GM23338 (cell line): ENCODE measurements around the gene C1orf141. TPM values are rescaled to one million over a fixed set of nuclear protein-coding genes. Genes with fewer than 3 reads are reported as not detected.

Experiments used
- ATAC-seq: fragments of 200-7000 bp; cut with Tn5 transposase; 3 replicates; pipeline ENCODE4 v1.9.1; 2020
- DNase-seq: peaks from one replicate; pipeline ENCODE4 v3.0.0-alpha.2; 2015; ENCODE audit warnings: low spot score
- H2AFZ ChIP-seq: fragments of 200-600 bp; sonication (generic); 2 replicates; pipeline ENCODE4 v1.8.0; 2016; ENCODE audit warnings: antibody characterized with exemption, mild to moderate bottlenecking, moderate library complexity
- H3F3A ChIP-seq: fragments of 200-600 bp; sonication (generic); replicated peaks from 2 replicates; pipeline ENCODE4 v1.8.0; 2017; ENCODE audit warnings: antibody characterized with exemption, mixed run types, low read depth
- H3K27ac ChIP-seq: fragments of 200-600 bp; sonication (generic); 2 replicates; pipeline ENCODE4 v1.6.1; 2016; ENCODE audit warnings: low read depth
- H3K27me3 ChIP-seq: fragments of 200-600 bp; sonication (generic); 2 replicates; pipeline ENCODE4 v1.8.0; 2016; ENCODE audit warnings: mild to moderate bottlenecking, mixed run types, moderate library complexity; ENCODE audit not compliant: insufficient read depth
- H3K36me3 ChIP-seq: fragments of 200-600 bp; sonication (generic); 2 replicates; pipeline ENCODE4 v1.8.0; 2016; ENCODE audit warnings: mild to moderate bottlenecking; ENCODE audit not compliant: insufficient read depth
- H3K4me1 ChIP-seq: fragments of 200-600 bp; sonication (generic); 2 replicates; pipeline ENCODE4 v1.8.0; 2016; ENCODE audit warnings: mild to moderate bottlenecking, moderate library complexity; ENCODE audit not compliant: insufficient read depth
- H3K4me2 ChIP-seq: fragments of 200-600 bp; sonication (generic); 2 replicates; pipeline ENCODE4 v1.7.1; 2017; ENCODE audit warnings: mixed run types
- H3K4me3 ChIP-seq: fragments of 200-600 bp; sonication (generic); 2 replicates; pipeline ENCODE4 v1.6.1; 2016; ENCODE audit warnings: mixed run types
- H3K79me2 ChIP-seq: fragments of 200-600 bp; sonication (generic); replicated peaks from 2 replicates; pipeline ENCODE4 v1.8.0; 2017; ENCODE audit warnings: mild to moderate bottlenecking; ENCODE audit not compliant: insufficient read depth
- H3K9me2 ChIP-seq: fragments of 200-600 bp; sonication (generic); 2 replicates; pipeline ENCODE4 v1.8.0; 2017; ENCODE audit not compliant: insufficient read depth
- H4K20me1 ChIP-seq: fragments of 200-600 bp; sonication (generic); replicated peaks from 2 replicates; pipeline ENCODE4 v1.8.0; 2017; ENCODE audit warnings: mild to moderate bottlenecking; ENCODE audit not compliant: insufficient read depth
- H3K27ac Mint-ChIP-seq: 2 replicates; pipeline ENCODE4 v1.8.0; 2020; ENCODE audit warnings: inconsistent platforms, mild to moderate bottlenecking, moderate library complexity, mixed read lengths
- H3K27me3 Mint-ChIP-seq: 3 replicates; pipeline ENCODE4 v1.8.0; 2022; ENCODE audit warnings: low read depth, mild to moderate bottlenecking, moderate library complexity, mixed read lengths, inconsistent platforms; ENCODE audit not compliant: insufficient read depth, poor library complexity
- H3K36me3 Mint-ChIP-seq: 3 replicates; pipeline ENCODE4 v1.8.0; 2021; ENCODE audit warnings: low read depth, mild to moderate bottlenecking, inconsistent platforms, moderate library complexity, mixed read lengths
- H3K4me1 Mint-ChIP-seq: 3 replicates; pipeline ENCODE4 v1.8.0; 2020; ENCODE audit warnings: mild to moderate bottlenecking, inconsistent platforms, mixed read lengths
- H3K4me3 Mint-ChIP-seq: 3 replicates; pipeline ENCODE4 v1.8.0; 2021; ENCODE audit warnings: moderate library complexity, mild to moderate bottlenecking, inconsistent platforms, mixed read lengths
- H3K9me3 Mint-ChIP-seq: 3 replicates; pipeline ENCODE4 v1.8.0; 2020; ENCODE audit warnings: moderate library complexity, mild to moderate bottlenecking, inconsistent platforms, mixed read lengths
- CTCF ChIP-seq, 2 experiments: fragments of 200-600 bp in 1 of 2; sonication (generic) in 1 of 2; conservative IDR thresholded peaks; 2 replicates each; pipeline versions ENCODE4 v1.5.1 to v1.6.1; 2016 to 2017; ENCODE audit warnings: antibody characterized with exemption in 2 of 2, low read depth in 2 of 2, mild to moderate bottlenecking in 2 of 2, moderate library complexity in 1 of 2
- ETS1 ChIP-seq: IDR thresholded peaks from 2 replicates; pipeline ENCODE4 v1.6.1; 2016; ENCODE audit warnings: antibody characterized with exemption
- EZH2 ChIP-seq: fragments of 200-600 bp; sonication (generic); IDR thresholded peaks from one replicate; pipeline ENCODE4 v1.8.0; 2017; ENCODE audit warnings: antibody characterized with exemption, mild to moderate bottlenecking, low read depth; ENCODE audit not compliant: unreplicated experiment
- JUNB ChIP-seq: IDR thresholded peaks from one replicate; pipeline ENCODE4 v1.6.1; 2016; ENCODE audit warnings: antibody characterized with exemption; ENCODE audit not compliant: unreplicated experiment
- NANOG ChIP-seq: IDR thresholded peaks from 2 replicates; pipeline ENCODE4 v1.6.1; 2016; ENCODE audit warnings: antibody characterized with exemption, borderline replicate concordance
- POLR2AphosphoS5 ChIP-seq: IDR thresholded peaks from 2 replicates; pipeline ENCODE4 v1.6.1; 2016; ENCODE audit warnings: antibody characterized with exemption, low read depth
- REST ChIP-seq: IDR thresholded peaks from one replicate; pipeline ENCODE4 v1.6.1; 2018; ENCODE audit warnings: antibody characterized with exemption; ENCODE audit not compliant: unreplicated experiment
- STAT1 ChIP-seq: IDR thresholded peaks from one replicate; pipeline ENCODE4 v1.6.1; 2016; ENCODE audit warnings: antibody characterized with exemption; ENCODE audit not compliant: unreplicated experiment
- ZNF114 ChIP-seq: fragments of 250-450 bp; sonication (Bioruptor Pico); IDR thresholded peaks from 2 replicates; pipeline ENCODE4 v1.5.0; 2020; ENCODE audit warnings: mild to moderate bottlenecking, moderate library complexity
- ZNF331 ChIP-seq: fragments of 250-450 bp; sonication (Bioruptor Pico); IDR thresholded peaks from 2 replicates; pipeline ENCODE4 v1.5.0; 2020; ENCODE audit warnings: low read depth, mild to moderate bottlenecking, moderate library complexity
- ZNF462 ChIP-seq: fragments of 250-450 bp; sonication (Bioruptor Pico); IDR thresholded peaks from 2 replicates; pipeline ENCODE4 v1.5.0; 2020; ENCODE audit warnings: mild to moderate bottlenecking, moderate library complexity
- polyA plus RNA-seq: library from polyadenylated mRNA; unstranded; fragments of >200 nt; fragmentation: Nextera tagmentation; extraction: Ambion mirVana; gene quantifications from 2 replicates; pipeline ENCODE4 v1.2.1, GENCODE V29; 2016
- total RNA-seq: library from RNA; depleted of rRNA; stranded (reverse); fragments of >200 nt; shearing (Covaris generic); gene quantifications from 2 replicates; pipeline ENCODE4 v1.2.3, GENCODE V29; 2014

C1orf141 gene
- total and polyA plus RNA-seq, 2 experiments from 2014 or later: not detected

- no peak for TF ChIP-seq ETS1
- TF ChIP-seq ZNF114 (CRISPR knock-in tag): no peak
These were observed 30.8 kb upstream of the C1orf141 start (continued) for GRCh38 chr1:67165468-67166041.

- no peaks in the 10 kb centered on the region; the same call in 2 of the 3 replicates for H3K9me3 Mint-ChIP-seq
- no peak for DNase-seq
- peaks cover 4% of the 10 kb centered on the region for H3K27me3 Mint-ChIP-seq
- ATAC-seq: no peak
- Histone ChIP-seq H3K4me1 (no peaks in the 10 kb centered on the region), H4K20me1 (no peaks in the 10 kb centered on the region), H3K79me2 (no peaks in the 10 kb centered on the region), H3F3A (no peaks in the 10 kb centered on the region), H3K27ac (no peak overlapping the region), H2AFZ (no peak overlapping the region; the same call in 1 of the 2 replicates), H3K4me2 (no peak overlapping the region), H3K9me2 (no peaks in the 10 kb centered on the region), H3K27me3 (no peaks in the 10 kb centered on the region), H3K4me3 (no peak overlapping the region), H3K36me3 (no peaks in the 10 kb centered on the region)
- no peaks in the 10 kb centered on the region for H3K4me1 Mint-ChIP-seq
- H3K4me3 Mint-ChIP-seq: no peak overlapping the region
- no peak overlapping the region for H3K27ac Mint-ChIP-seq
- no peaks in the 10 kb centered on the region for H3K36me3 Mint-ChIP-seq
- no peak for TF ChIP-seq STAT1
- TF ChIP-seq ZNF462 (CRISPR knock-in tag): no peak
- TF ChIP-seq JUNB: no peak
- TF ChIP-seq REST: no peak
- no peak for TF ChIP-seq NANOG
- no peak for TF ChIP-seq EZH2
- no peak for TF ChIP-seq ETS1
- no peak for TF ChIP-seq ZNF114 (CRISPR knock-in tag)
- TF ChIP-seq POLR2AphosphoS5: no peak
- no peak for TF ChIP-seq ZNF331 (CRISPR knock-in tag)
- no peak for TF ChIP-seq CTCF (conservative IDR thresholded peaks at IDR 0.05; ENCODE audit: low read depth in 2 of 2)
These were observed 28.2 kb upstream of the C1orf141 start for GRCh38 chr1:67162954-67163353.
